PC-9 (cell line): ENCODE measurements around the gene ICAM2.

Source experiments
- EZH2 ChIP-seq: fragments of 200-600 bp; sonication (generic); IDR thresholded peaks from 2 replicates; pipeline ENCODE4 v1.8.0; 2017; ENCODE audit warnings: antibody characterized with exemption, low read depth
- TF ChIP-seq, protein P1 (sequence below): fragments of 200-600 bp; sonication (generic); conservative IDR thresholded peaks from 2 replicates; pipeline ENCODE4 v1.6.1; 2017; ENCODE audit warnings: mixed run types, antibody characterized with exemption, mild to moderate bottlenecking, moderate library complexity

- TF ChIP-seq, protein P1, sequence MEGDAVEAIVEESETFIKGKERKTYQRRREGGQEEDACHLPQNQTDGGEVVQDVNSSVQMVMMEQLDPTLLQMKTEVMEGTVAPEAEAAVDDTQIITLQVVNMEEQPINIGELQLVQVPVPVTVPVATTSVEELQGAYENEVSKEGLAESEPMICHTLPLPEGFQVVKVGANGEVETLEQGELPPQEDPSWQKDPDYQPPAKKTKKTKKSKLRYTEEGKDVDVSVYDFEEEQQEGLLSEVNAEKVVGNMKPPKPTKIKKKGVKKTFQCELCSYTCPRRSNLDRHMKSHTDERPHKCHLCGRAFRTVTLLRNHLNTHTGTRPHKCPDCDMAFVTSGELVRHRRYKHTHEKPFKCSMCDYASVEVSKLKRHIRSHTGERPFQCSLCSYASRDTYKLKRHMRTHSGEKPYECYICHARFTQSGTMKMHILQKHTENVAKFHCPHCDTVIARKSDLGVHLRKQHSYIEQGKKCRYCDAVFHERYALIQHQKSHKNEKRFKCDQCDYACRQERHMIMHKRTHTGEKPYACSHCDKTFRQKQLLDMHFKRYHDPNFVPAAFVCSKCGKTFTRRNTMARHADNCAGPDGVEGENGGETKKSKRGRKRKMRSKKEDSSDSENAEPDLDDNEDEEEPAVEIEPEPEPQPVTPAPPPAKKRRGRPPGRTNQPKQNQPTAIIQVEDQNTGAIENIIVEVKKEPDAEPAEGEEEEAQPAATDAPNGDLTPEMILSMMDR = no peak
- no peak for TF ChIP-seq EZH2
Measured at GRCh38 chr17:63976702-63977101, 43.7 kb downstream of the ICAM2 start.
